Stimulated activated CD8-positive, alpha-beta memory T cell treated with anti-CD3 and anti-CD28 coated beads, Interleukin-7, amount 100 ng/mL, for 24 hours (primary cell): ENCODE data around the gene NEDD4L.

ENCODE experiments used
- DNase-seq: peaks from one replicate; pipeline ENCODE4 v3.0.0-alpha.2; 2020; ENCODE audit warnings: low read depth

The NEDD4L gene

GRCh38 chr18:58095222-58095621 is 51.2 kb downstream of the NEDD4L start:
- DNase-seq = no peak

GRCh38 chr18:58095655-58096054 is 51.6 kb downstream of the NEDD4L start:
- DNase-seq = no peak

GRCh38 chr18:58096658-58097057 is 52.6 kb downstream of the NEDD4L start:
- no peak for DNase-seq

- DNase-seq = no peak
Observed at GRCh38 chr18:58097121-58097906, 53.3 kb downstream of the NEDD4L start.

GRCh38 chr18:58097907-58098166 is 53.8 kb downstream of the NEDD4L start:
- DNase-seq = no peak

- no peak for DNase-seq
Observed at GRCh38 chr18:58098706-58099105, 54.7 kb downstream of the NEDD4L start.

- no peak for DNase-seq
Observed at GRCh38 chr18:58100154-58100553, 56.1 kb downstream of the NEDD4L start.

- no peak for DNase-seq
Observed at GRCh38 chr18:58101291-58101794, 57.3 kb downstream of the NEDD4L start.

- no peak for DNase-seq
Observed at GRCh38 chr18:58102018-58102417, 58.0 kb downstream of the NEDD4L start.

- DNase-seq = no peak
Observed at GRCh38 chr18:58102875-58103274, 58.8 kb downstream of the NEDD4L start.

GRCh38 chr18:58103339-58103985 is 59.4 kb downstream of the NEDD4L start:
- no peak for DNase-seq

- no peak for DNase-seq
Observed at GRCh38 chr18:58104096-58104495, 60.1 kb downstream of the NEDD4L start.

- DNase-seq = no peak
Observed at GRCh38 chr18:58105206-58105887, 61.3 kb downstream of the NEDD4L start.

- DNase-seq = no peak
Observed at GRCh38 chr18:58105888-58106260, 61.8 kb downstream of the NEDD4L start.

GRCh38 chr18:58106289-58107070 is 62.5 kb downstream of the NEDD4L start:
- DNase-seq = no peak

- no peak for DNase-seq
Observed at GRCh38 chr18:58109256-58109655, 65.2 kb downstream of the NEDD4L start.

- DNase-seq = no peak
Observed at GRCh38 chr18:58110398-58110797, 66.4 kb downstream of the NEDD4L start.

- DNase-seq = no peak
Observed at GRCh38 chr18:58112174-58112573, 68.1 kb downstream of the NEDD4L start.

GRCh38 chr18:58113337-58113736 is 69.3 kb downstream of the NEDD4L start:
- DNase-seq = no peak

- DNase-seq = no peak
Observed at GRCh38 chr18:58114766-58115165, 70.7 kb downstream of the NEDD4L start.

GRCh38 chr18:58116818-58117217 is 72.8 kb downstream of the NEDD4L start:
- no peak for DNase-seq

- DNase-seq = no peak
Observed at GRCh38 chr18:58117786-58118403, 73.9 kb downstream of the NEDD4L start.
